OCI-LY7 (cell line): ENCODE data around the gene E4F1.

Experiments
- EZH2phosphoT487 ChIP-seq: fragments of 200-600 bp; sonication (generic); IDR thresholded peaks from 2 replicates; pipeline ENCODE4 v1.6.1; 2018; ENCODE audit warnings: low read depth, borderline replicate concordance, mild to moderate bottlenecking, mixed run types, antibody characterized with exemption, low read length, moderate library complexity, mixed read lengths
- TF ChIP-seq, protein P1 (sequence below): fragments of 200-600 bp; sonication (generic); conservative IDR thresholded peaks from 2 replicates; pipeline ENCODE4 v1.5.1; 2014; ENCODE audit warnings: mild to moderate bottlenecking, antibody characterized with exemption, low read length, moderate library complexity, mixed read lengths

DNA sequence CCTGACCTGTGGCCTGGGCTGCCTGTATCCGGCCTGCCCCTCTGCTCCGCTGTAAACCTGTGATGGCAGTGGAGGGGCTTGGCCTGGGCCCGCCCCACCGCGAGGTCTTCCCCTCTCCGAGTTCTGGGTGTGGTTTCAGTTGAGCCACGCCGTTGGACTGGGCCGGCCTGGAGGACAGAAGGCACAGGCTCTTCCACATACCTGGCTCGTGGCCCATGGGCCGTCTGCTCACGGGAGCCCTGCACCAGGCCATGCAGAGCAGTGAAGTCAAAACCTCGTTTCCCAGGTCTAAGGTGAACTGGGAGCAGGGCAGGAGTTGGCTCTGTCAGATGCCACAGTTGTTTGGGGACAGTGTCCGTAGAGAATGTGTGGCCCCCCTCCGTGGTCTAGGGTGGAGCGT is 50.1 kb downstream of the E4F1 start:
- TF ChIP-seq, protein P1, sequence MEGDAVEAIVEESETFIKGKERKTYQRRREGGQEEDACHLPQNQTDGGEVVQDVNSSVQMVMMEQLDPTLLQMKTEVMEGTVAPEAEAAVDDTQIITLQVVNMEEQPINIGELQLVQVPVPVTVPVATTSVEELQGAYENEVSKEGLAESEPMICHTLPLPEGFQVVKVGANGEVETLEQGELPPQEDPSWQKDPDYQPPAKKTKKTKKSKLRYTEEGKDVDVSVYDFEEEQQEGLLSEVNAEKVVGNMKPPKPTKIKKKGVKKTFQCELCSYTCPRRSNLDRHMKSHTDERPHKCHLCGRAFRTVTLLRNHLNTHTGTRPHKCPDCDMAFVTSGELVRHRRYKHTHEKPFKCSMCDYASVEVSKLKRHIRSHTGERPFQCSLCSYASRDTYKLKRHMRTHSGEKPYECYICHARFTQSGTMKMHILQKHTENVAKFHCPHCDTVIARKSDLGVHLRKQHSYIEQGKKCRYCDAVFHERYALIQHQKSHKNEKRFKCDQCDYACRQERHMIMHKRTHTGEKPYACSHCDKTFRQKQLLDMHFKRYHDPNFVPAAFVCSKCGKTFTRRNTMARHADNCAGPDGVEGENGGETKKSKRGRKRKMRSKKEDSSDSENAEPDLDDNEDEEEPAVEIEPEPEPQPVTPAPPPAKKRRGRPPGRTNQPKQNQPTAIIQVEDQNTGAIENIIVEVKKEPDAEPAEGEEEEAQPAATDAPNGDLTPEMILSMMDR = no peak
- no peak for TF ChIP-seq EZH2phosphoT487
